Liver (tissue), 3 donors: ENCODE results near the gene CNBP.

Experiments
- SP1 ChIP-seq: IDR thresholded peaks from 2 replicates; pipeline ENCODE4 v1.6.1; 2018; ENCODE audit warnings: antibody characterized with exemption, mild to moderate bottlenecking
- TF ChIP-seq, protein P1 (sequence below): fragments of 150-350 bp; IDR thresholded peaks from 2 replicates; pipeline ENCODE4 v1.5.1; 2017; ENCODE audit warnings: improper control_type of control experiment, low read depth, low read length; ENCODE audit not compliant: missing input control
- TF ChIP-seq, protein P2 (sequence below): IDR thresholded peaks from 2 replicates; pipeline ENCODE4 v1.6.1; 2016; ENCODE audit warnings: antibody characterized with exemption
- donor health status: healthy.
- donor health status: healthy.

DNA sequence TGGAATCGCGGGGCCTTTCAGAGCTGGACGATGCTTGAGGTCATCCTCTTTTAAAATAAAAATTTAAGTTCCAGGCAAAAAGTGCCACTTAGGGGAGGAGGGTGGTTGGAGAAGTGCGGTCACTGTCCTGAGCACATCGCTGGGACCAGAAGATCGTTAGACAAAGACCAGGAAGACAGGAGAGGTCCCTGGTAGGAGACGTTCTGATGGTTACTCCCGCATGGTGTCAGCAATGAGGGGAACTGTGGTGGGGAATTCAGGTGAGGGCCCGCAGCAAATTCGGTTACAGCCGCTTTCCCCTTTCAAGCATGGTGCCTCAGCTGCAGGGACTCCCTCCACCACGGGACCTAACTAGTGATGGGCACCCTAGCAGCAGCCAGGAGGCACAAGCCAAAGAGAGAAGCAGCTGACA lies 21.8 kb downstream of the CNBP start:
- TF ChIP-seq, protein P1, sequence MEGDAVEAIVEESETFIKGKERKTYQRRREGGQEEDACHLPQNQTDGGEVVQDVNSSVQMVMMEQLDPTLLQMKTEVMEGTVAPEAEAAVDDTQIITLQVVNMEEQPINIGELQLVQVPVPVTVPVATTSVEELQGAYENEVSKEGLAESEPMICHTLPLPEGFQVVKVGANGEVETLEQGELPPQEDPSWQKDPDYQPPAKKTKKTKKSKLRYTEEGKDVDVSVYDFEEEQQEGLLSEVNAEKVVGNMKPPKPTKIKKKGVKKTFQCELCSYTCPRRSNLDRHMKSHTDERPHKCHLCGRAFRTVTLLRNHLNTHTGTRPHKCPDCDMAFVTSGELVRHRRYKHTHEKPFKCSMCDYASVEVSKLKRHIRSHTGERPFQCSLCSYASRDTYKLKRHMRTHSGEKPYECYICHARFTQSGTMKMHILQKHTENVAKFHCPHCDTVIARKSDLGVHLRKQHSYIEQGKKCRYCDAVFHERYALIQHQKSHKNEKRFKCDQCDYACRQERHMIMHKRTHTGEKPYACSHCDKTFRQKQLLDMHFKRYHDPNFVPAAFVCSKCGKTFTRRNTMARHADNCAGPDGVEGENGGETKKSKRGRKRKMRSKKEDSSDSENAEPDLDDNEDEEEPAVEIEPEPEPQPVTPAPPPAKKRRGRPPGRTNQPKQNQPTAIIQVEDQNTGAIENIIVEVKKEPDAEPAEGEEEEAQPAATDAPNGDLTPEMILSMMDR = no peak
- TF ChIP-seq, protein P2, sequence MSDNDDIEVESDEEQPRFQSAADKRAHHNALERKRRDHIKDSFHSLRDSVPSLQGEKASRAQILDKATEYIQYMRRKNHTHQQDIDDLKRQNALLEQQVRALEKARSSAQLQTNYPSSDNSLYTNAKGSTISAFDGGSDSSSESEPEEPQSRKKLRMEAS = no peak
- TF ChIP-seq SP1 = no peak
